Measurements from ENCODE around the gene CDC42EP2. TPM values are rescaled to one million over a fixed set of nuclear protein-coding genes. Genes with fewer than 3 reads are reported as not detected.

Gene CDC42EP2
- total and polyA plus RNA-seq, 10 of the 15 experiments (the other 5 are each of a cell fraction or from before 2014, with no cell fraction given): 0.03 to 1.2 (median 0.09) TPM; not detected in 3

DNA sequence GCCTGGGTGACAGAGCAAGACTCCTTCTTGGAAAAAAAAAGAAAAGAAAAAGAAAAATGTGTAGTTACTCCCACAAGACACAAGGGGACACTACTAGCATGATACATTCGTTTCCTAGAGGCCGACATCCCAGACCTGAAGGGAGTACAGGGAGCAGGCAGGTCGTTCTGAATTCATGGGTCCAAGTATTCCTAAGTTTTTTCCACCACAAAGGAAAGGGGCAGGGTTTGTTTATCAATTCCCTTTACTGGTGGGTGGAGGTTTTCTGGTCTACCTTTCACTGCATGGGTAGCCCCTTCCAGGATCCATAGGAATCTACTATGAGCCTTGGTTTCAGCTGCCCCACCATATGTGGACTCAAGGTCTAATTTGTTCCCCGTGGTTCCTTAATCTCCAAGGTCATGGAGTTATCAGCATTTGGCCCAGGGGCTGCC lies 51.7 kb downstream of the CDC42EP2 start (continued):
- TF ChIP-seq, protein P1, sequence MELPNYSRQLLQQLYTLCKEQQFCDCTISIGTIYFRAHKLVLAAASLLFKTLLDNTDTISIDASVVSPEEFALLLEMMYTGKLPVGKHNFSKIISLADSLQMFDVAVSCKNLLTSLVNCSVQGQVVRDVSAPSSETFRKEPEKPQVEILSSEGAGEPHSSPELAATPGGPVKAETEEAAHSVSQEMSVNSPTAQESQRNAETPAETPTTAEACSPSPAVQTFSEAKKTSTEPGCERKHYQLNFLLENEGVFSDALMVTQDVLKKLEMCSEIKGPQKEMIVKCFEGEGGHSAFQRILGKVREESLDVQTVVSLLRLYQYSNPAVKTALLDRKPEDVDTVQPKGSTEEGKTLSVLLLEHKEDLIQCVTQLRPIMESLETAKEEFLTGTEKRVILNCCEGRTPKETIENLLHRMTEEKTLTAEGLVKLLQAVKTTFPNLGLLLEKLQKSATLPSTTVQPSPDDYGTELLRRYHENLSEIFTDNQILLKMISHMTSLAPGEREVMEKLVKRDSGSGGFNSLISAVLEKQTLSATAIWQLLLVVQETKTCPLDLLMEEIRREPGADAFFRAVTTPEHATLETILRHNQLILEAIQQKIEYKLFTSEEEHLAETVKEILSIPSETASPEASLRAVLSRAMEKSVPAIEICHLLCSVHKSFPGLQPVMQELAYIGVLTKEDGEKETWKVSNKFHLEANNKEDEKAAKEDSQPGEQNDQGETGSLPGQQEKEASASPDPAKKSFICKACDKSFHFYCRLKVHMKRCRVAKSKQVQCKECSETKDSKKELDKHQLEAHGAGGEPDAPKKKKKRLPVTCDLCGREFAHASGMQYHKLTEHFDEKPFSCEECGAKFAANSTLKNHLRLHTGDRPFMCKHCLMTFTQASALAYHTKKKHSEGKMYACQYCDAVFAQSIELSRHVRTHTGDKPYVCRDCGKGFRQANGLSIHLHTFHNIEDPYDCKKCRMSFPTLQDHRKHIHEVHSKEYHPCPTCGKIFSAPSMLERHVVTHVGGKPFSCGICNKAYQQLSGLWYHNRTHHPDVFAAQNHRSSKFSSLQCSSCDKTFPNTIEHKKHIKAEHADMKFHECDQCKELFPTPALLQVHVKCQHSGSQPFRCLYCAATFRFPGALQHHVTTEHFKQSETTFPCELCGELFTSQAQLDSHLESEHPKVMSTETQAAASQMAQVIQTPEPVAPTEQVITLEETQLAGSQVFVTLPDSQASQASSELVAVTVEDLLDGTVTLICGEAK (IDR thresholded peaks at IDR 0.05; ENCODE audit: borderline replicate concordance): no peak
- peak; percentile 70; the same call in 1 of the 2 replicates for TF ChIP-seq RB1 (IDR thresholded peaks at IDR 0.05; ENCODE audit: borderline replicate concordance)

DNA sequence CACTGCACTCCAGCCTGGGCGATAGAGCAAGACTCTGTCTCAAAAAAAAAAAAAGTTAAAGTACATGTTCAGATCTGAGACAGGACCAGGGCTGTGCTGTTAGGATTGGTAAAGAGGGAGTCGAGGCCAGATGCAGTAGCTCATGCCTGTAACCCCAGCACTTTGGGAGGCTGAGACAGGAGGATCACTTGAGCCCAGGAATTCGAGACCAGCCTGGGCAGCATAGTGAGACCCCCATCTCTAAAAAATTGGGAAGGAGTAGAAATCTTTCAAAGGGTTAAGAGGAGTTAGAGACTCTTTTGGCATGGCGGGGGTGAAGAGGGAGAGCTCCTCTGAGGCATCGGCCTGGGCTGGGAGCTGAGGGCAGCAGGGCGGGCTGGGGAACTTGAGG lies 56.0 kb downstream of the CDC42EP2 start:
- no TSS peak for BruUV-seq (replicated peaks)
- SMC1A ChIA-PET (ENCODE audit: uncharacterized antibody, unreplicated experiment): interaction anchor here (1.3 to 1.4 kb wide), 2 partner anchors 21 to 44 kb away, joined by 4 to 6 read pairs; no protein-coding TSS in a partner anchor
- POLR2A ChIA-PET: interaction anchor here (0.5 to 1.2 kb wide), 4 partner anchors 8 to 209 kb away, joined by 3 to 5 read pairs (median 4); partner anchors contain the start of gene DPF2
- Histone ChIP-seq H3K9ac (ENCODE audit: control insufficient read depth, insufficient read depth, low read length) (no peak overlapping the region), H4K20me1 (ENCODE audit: control insufficient read depth, insufficient read depth) (no peaks in the 10 kb centered on the region), H3K4me2 (ENCODE audit: control insufficient read depth, insufficient read depth) (no peak overlapping the region), H2AFZ (ENCODE audit: control insufficient read depth, low read depth, low read length) (no peak overlapping the region), H3K27ac (ENCODE audit: control insufficient read depth, insufficient read depth) (no peak overlapping the region), H3K27me3 (replicated peaks in 1 of 2; ENCODE audit: control insufficient read depth in 2 of 2, insufficient read depth in 2 of 2, low read length in 1 of 2) (no peaks in the 10 kb centered on the region), H3K9me3 (replicated peaks; ENCODE audit: control insufficient read depth, insufficient read depth, low read length) (no peaks in the 10 kb centered on the region), H3K4me3 (no peak overlapping the region), H3K79me2 (ENCODE audit: control insufficient read depth, insufficient read depth, low read length) (no peaks in the 10 kb centered on the region), H3K4me1 (ENCODE audit: control insufficient read depth, insufficient read depth, low read length) (peaks cover 3% of the 10 kb centered on the region; the same call in 1 of the 2 replicates), H3K36me3 (ENCODE audit: control insufficient read depth in 2 of 2, insufficient read depth in 2 of 2, low read length in 1 of 2) (no peaks in the 10 kb centered on the region; a peak in 1 of 4 replicates)
- DNase-seq (ENCODE audit: low read depth, low spot score) (no peak), FAIRE-seq (no peak), ATAC-seq (no peak)
- RAD21 ChIA-PET (ENCODE audit: unreplicated experiment): interaction anchor here (1.1 kb wide), 2 partner anchors 44 to 98 kb away, joined by 3 read pairs; no protein-coding TSS in a partner anchor
- CTCF ChIA-PET: interaction anchor here (1.0 to 1.6 kb wide), 4 partner anchors 8 to 147 kb away, joined by 3 to 7 read pairs (median 4); no protein-coding TSS in a partner anchor
- in situ Hi-C loops (cut with MboI): no loop called here
- intact Hi-C loops (cut with micrococcal nuclease; ENCODE audit: unreplicated experiment): no loop called here
- WGBS (ENCODE audit: insufficient coverage, insufficient replicate concordance, low lambda C conversion rate, missing lambda C conversion rate): 74% methylated on average over 6 of the region's 6 CpGs
- no peak for TF ChIP-seq FOS (IDR thresholded peaks at IDR 0.05; ENCODE audit: borderline replicate concordance, extremely low read depth, insufficient read length)
- TF ChIP-seq NR2C2 (IDR thresholded peaks at IDR 0.05; ENCODE audit: borderline replicate concordance, control insufficient read depth, insufficient read length, low read depth): no peak
- no peak for TF ChIP-seq SREBF2 (IDR thresholded peaks at IDR 0.05; ENCODE audit: low read length)
- TF ChIP-seq ATF7 (IDR thresholded peaks at IDR 0.05; ENCODE audit: low read depth): no peak
- no peak for TF ChIP-seq DPF2 (IDR thresholded peaks at IDR 0.05)
- no peak for TF ChIP-seq NR2C1 (IDR thresholded peaks at IDR 0.05)
- TF ChIP-seq NBN (IDR thresholded peaks at IDR 0.05): no peak
- TF ChIP-seq, protein P2, sequence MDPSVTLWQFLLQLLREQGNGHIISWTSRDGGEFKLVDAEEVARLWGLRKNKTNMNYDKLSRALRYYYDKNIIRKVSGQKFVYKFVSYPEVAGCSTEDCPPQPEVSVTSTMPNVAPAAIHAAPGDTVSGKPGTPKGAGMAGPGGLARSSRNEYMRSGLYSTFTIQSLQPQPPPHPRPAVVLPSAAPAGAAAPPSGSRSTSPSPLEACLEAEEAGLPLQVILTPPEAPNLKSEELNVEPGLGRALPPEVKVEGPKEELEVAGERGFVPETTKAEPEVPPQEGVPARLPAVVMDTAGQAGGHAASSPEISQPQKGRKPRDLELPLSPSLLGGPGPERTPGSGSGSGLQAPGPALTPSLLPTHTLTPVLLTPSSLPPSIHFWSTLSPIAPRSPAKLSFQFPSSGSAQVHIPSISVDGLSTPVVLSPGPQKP (IDR thresholded peaks at IDR 0.05; ENCODE audit: low read depth, low read length): no peak
- TF ChIP-seq, protein P3, sequence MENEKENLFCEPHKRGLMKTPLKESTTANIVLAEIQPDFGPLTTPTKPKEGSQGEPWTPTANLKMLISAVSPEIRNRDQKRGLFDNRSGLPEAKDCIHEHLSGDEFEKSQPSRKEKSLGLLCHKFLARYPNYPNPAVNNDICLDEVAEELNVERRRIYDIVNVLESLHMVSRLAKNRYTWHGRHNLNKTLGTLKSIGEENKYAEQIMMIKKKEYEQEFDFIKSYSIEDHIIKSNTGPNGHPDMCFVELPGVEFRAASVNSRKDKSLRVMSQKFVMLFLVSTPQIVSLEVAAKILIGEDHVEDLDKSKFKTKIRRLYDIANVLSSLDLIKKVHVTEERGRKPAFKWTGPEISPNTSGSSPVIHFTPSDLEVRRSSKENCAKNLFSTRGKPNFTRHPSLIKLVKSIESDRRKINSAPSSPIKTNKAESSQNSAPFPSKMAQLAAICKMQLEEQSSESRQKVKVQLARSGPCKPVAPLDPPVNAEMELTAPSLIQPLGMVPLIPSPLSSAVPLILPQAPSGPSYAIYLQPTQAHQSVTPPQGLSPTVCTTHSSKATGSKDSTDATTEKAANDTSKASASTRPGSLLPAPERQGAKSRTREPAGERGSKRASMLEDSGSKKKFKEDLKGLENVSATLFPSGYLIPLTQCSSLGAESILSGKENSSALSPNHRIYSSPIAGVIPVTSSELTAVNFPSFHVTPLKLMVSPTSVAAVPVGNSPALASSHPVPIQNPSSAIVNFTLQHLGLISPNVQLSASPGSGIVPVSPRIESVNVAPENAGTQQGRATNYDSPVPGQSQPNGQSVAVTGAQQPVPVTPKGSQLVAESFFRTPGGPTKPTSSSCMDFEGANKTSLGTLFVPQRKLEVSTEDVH (IDR thresholded peaks at IDR 0.05; ENCODE audit: low read depth, partially characterized antibody): no peak
- no peak for TF ChIP-seq SPI1 (IDR thresholded peaks at IDR 0.05; ENCODE audit: borderline replicate concordance, insufficient read depth, low read depth, low read length)
- no peak for TF ChIP-seq EGR1 (IDR thresholded peaks at IDR 0.05; ENCODE audit: borderline replicate concordance in 1 of 2, low read depth in 2 of 2, low read length in 2 of 2)
- no peak for TF ChIP-seq ZZZ3 (IDR thresholded peaks at IDR 0.05; ENCODE audit: control insufficient read depth, insufficient read length, low read depth)
- no peak for TF ChIP-seq NFYB (IDR thresholded peaks at IDR 0.05; ENCODE audit: insufficient read depth, low read depth, low read length)

Data from GM12878 (cell line).